SU-DHL-6 (cell line): Measurements from ENCODE around the gene ATP2A3.

ENCODE experiments used
- EZH2phosphoT487 ChIP-seq: fragments of 200-600 bp; sonication (generic), shearing (Covaris generic); conservative IDR thresholded peaks from 2 replicates; pipeline ENCODE4 v1.6.1; 2018; ENCODE audit warnings: mild to moderate bottlenecking, antibody characterized with exemption, low read length, moderate library complexity, mixed read lengths
- TF ChIP-seq, protein P1 (sequence below): fragments of 200-600 bp; sonication (generic); IDR thresholded peaks from one replicate; pipeline ENCODE4 v1.5.1; 2017; ENCODE audit warnings: antibody characterized with exemption, mild to moderate bottlenecking, low read length, moderate library complexity; ENCODE audit not compliant: insufficient read depth, poor library complexity, severe bottlenecking

- TF ChIP-seq, protein P1, sequence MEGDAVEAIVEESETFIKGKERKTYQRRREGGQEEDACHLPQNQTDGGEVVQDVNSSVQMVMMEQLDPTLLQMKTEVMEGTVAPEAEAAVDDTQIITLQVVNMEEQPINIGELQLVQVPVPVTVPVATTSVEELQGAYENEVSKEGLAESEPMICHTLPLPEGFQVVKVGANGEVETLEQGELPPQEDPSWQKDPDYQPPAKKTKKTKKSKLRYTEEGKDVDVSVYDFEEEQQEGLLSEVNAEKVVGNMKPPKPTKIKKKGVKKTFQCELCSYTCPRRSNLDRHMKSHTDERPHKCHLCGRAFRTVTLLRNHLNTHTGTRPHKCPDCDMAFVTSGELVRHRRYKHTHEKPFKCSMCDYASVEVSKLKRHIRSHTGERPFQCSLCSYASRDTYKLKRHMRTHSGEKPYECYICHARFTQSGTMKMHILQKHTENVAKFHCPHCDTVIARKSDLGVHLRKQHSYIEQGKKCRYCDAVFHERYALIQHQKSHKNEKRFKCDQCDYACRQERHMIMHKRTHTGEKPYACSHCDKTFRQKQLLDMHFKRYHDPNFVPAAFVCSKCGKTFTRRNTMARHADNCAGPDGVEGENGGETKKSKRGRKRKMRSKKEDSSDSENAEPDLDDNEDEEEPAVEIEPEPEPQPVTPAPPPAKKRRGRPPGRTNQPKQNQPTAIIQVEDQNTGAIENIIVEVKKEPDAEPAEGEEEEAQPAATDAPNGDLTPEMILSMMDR, result no peak
- TF ChIP-seq EZH2phosphoT487, result no peak
These were observed 13.2 kb downstream of the ATP2A3 start for GRCh38 chr17:3951003-3951402.
